HCT116 (cell line): ENCODE measurements around the gene ACSBG1.

Experiments used
- EZH2 ChIP-seq: fragments of 200-600 bp; sonication (generic); IDR thresholded peaks from 2 replicates; pipeline ENCODE4 v1.6.1; 2017; ENCODE audit warnings: antibody characterized with exemption, mixed run types
- POLR2A ChIP-seq: IDR thresholded peaks from 2 replicates; pipeline ENCODE4 v1.7.0; 2011; ENCODE audit warnings: borderline replicate concordance; ENCODE audit not compliant: insufficient read depth, insufficient read length; ENCODE audit errors: extremely low read depth
- RAD21 ChIP-seq: IDR thresholded peaks from 2 replicates; pipeline ENCODE4 v1.6.1; 2012; ENCODE audit warnings: low read depth, mild to moderate bottlenecking
- YY1 ChIP-seq: IDR thresholded peaks from 2 replicates; pipeline ENCODE4 v1.6.1; 2011; ENCODE audit warnings: low read length, low read depth, moderate library complexity, mild to moderate bottlenecking; ENCODE audit not compliant: insufficient replicate concordance; ENCODE audit errors: extremely low read depth
- ZNF274 ChIP-seq: fragments of 200-500 bp; sonication (Bioruptor generic); IDR thresholded peaks from 2 replicates; pipeline ENCODE4 v1.6.1; 2014; ENCODE audit warnings: mild to moderate bottlenecking, low read depth, low read length, inconsistent platforms

- TF ChIP-seq POLR2A (no peak), EZH2 (no peak), ZNF274 (no peak), RAD21 (no peak), YY1 (no peak)
Observed at GRCh38 chr15:78239811-78240210, 5.4 kb upstream of the ACSBG1 start.
